HEK293 (cell line): Measurements from ENCODE around the gene GPS1.
A peak's percentile ranks its signal among the peaks of the same experiment; 100 is the strongest.

Experiments
- CTCF ChIA-PET: fragments of 350-600 bp; formaldehyde crosslinking; extraction: SDS; loops from one replicate; lab custom pipeline; 2021; ENCODE audit warnings: antibody characterized with exemption; lab: Yijun Ruan, JAX
- POLR2A ChIA-PET: fragments of 300-600 bp; formaldehyde crosslinking; extraction: SDS; loops from one replicate; lab custom pipeline; 2020; ENCODE audit warnings: antibody characterized with exemption, inconsistent platforms; lab: Yijun Ruan, JAX
- H3K27ac ChIP-seq: fragments of 200-500 bp; sonication (Bioruptor generic); 2 replicates; pipeline ENCODE4 v1.5.1; 2014; ENCODE audit warnings: low read depth, low read length, control low read depth, inconsistent platforms; ENCODE audit errors: extremely low read depth
- H3K36me3 ChIP-seq, 2 experiments: fragments of 200-500 bp in 1 of 2; sonication (Bioruptor generic) in 1 of 2; 1 replicate in 1 of 2; 2 replicates in 1 of 2; pipeline ENCODE4 v1.5.1; 2014 to 2017; ENCODE audit warnings: inconsistent platforms in 2 of 2, low read length in 2 of 2; ENCODE audit not compliant: control insufficient read depth in 2 of 2, insufficient read depth in 1 of 2
- H3K4me1 ChIP-seq: fragments of 200-500 bp; sonication (Bioruptor generic); 2 replicates; pipeline ENCODE4 v1.5.1; 2014; ENCODE audit warnings: mild to moderate bottlenecking, low read length, inconsistent platforms; ENCODE audit not compliant: control insufficient read depth, insufficient read depth
- H3K4me3 ChIP-seq: 2 replicates; pipeline ENCODE4 v1.5.1; 2011; ENCODE audit warnings: low read depth, mild to moderate bottlenecking, control low read depth, low read length, moderate library complexity
- H3K9me3 ChIP-seq: fragments of 200-500 bp; sonication (Bioruptor generic); 2 replicates; pipeline ENCODE4 v1.5.1; 2014; ENCODE audit warnings: low read depth, low read length, inconsistent platforms; ENCODE audit not compliant: control insufficient read depth, insufficient read depth
- KLF1 ChIP-seq: fragments of 450-650 bp; formaldehyde crosslinking; IDR thresholded peaks from 2 replicates; pipeline ENCODE4 v1.5.1; 2016; ENCODE audit warnings: missing biosample characterization, missing genetic modification characterization
- SALL2 ChIP-seq: fragments of 450-650 bp; formaldehyde crosslinking; IDR thresholded peaks from 2 replicates; pipeline ENCODE4 v1.5.0; 2017; ENCODE audit warnings: missing biosample characterization, mild to moderate bottlenecking, missing genetic modification characterization, borderline replicate concordance
- SP2 ChIP-seq: fragments of 450-650 bp; formaldehyde crosslinking; IDR thresholded peaks from 2 replicates; pipeline ENCODE4 v1.5.1; 2016; ENCODE audit warnings: missing biosample characterization, missing genetic modification characterization
- ZNF133 ChIP-seq: fragments of 450-650 bp; formaldehyde crosslinking; IDR thresholded peaks from 2 replicates; pipeline ENCODE4 v1.5.1; 2016; ENCODE audit warnings: missing biosample characterization, missing genetic modification characterization
- ZNF146 ChIP-seq: fragments of 450-650 bp; formaldehyde crosslinking; IDR thresholded peaks from 2 replicates; pipeline ENCODE4 v1.5.1; 2016; ENCODE audit warnings: missing biosample characterization, missing genetic modification characterization
- ZNF184 ChIP-seq: fragments of 450-650 bp; IDR thresholded peaks from 2 replicates; pipeline ENCODE4 v1.5.1; 2018; ENCODE audit warnings: missing biosample characterization, mild to moderate bottlenecking, missing genetic modification characterization
- ZNF223 ChIP-seq: fragments of 450-650 bp; formaldehyde crosslinking; IDR thresholded peaks from 2 replicates; pipeline ENCODE4 v1.5.1; 2016; ENCODE audit warnings: missing biosample characterization, missing genetic modification characterization
- ZNF555 ChIP-seq: fragments of 450-650 bp; formaldehyde crosslinking; conservative IDR thresholded peaks from 2 replicates; pipeline ENCODE4 v1.5.1; 2017; ENCODE audit warnings: missing biosample characterization, mild to moderate bottlenecking, missing genetic modification characterization, inconsistent platforms
- ZNF561 ChIP-seq: fragments of 450-650 bp; IDR thresholded peaks from 2 replicates; pipeline ENCODE4 v1.5.1; 2018; ENCODE audit warnings: missing biosample characterization, missing genetic modification characterization, borderline replicate concordance
- ZNF600 ChIP-seq: fragments of 450-650 bp; formaldehyde crosslinking; IDR thresholded peaks from 2 replicates; pipeline ENCODE4 v1.5.1; 2016; ENCODE audit warnings: missing biosample characterization, missing genetic modification characterization
- ZNF664 ChIP-seq: fragments of 450-650 bp; formaldehyde crosslinking; IDR thresholded peaks from 2 replicates; pipeline ENCODE4 v1.5.1; 2016; ENCODE audit warnings: missing biosample characterization, missing genetic modification characterization
- ZNF670 ChIP-seq: fragments of 450-650 bp; formaldehyde crosslinking; IDR thresholded peaks from 2 replicates; pipeline ENCODE4 v1.5.1; 2016; ENCODE audit warnings: missing biosample characterization, missing genetic modification characterization, low read depth
- ZNF76 ChIP-seq: fragments of 450-650 bp; formaldehyde crosslinking; IDR thresholded peaks from 2 replicates; pipeline ENCODE4; 2016; ENCODE audit warnings: low read depth, missing biosample characterization, missing genetic modification characterization, borderline replicate concordance
- ZSCAN16 ChIP-seq: fragments of 450-650 bp; formaldehyde crosslinking; IDR thresholded peaks from 2 replicates; pipeline ENCODE4 v1.5.1; 2016; ENCODE audit warnings: missing biosample characterization, missing genetic modification characterization
- TF ChIP-seq, protein P1 (sequence below): fragments of 450-650 bp; formaldehyde crosslinking; IDR thresholded peaks from 2 replicates; pipeline ENCODE4 v1.5.1; 2016; ENCODE audit warnings: missing biosample characterization, missing genetic modification characterization
- TF ChIP-seq, protein P2 (sequence below): fragments of 450-650 bp; formaldehyde crosslinking; IDR thresholded peaks from 2 replicates; pipeline ENCODE4 v1.5.1; 2016; ENCODE audit warnings: missing biosample characterization, missing genetic modification characterization
- TF ChIP-seq, protein P3 (sequence below): fragments of 450-650 bp; formaldehyde crosslinking; IDR thresholded peaks from 2 replicates; pipeline ENCODE4 v1.5.1; 2016; ENCODE audit warnings: missing biosample characterization, missing genetic modification characterization
- TF ChIP-seq, protein P4 (sequence below): fragments of 450-650 bp; formaldehyde crosslinking; IDR thresholded peaks from 2 replicates; pipeline ENCODE4 v1.5.1; 2017; ENCODE audit warnings: missing biosample characterization, missing genetic modification characterization
- TF ChIP-seq, protein P5 (sequence below): fragments of 450-650 bp; formaldehyde crosslinking; conservative IDR thresholded peaks from 2 replicates; pipeline ENCODE4 v1.5.1; 2016; ENCODE audit warnings: low read depth, missing biosample characterization, missing genetic modification characterization
- TF ChIP-seq, protein P6 (sequence below): fragments of 450-650 bp; formaldehyde crosslinking; IDR thresholded peaks from 2 replicates; pipeline ENCODE4 v1.5.1; 2016; ENCODE audit warnings: missing biosample characterization, missing genetic modification characterization

Gene GPS1

DNA sequence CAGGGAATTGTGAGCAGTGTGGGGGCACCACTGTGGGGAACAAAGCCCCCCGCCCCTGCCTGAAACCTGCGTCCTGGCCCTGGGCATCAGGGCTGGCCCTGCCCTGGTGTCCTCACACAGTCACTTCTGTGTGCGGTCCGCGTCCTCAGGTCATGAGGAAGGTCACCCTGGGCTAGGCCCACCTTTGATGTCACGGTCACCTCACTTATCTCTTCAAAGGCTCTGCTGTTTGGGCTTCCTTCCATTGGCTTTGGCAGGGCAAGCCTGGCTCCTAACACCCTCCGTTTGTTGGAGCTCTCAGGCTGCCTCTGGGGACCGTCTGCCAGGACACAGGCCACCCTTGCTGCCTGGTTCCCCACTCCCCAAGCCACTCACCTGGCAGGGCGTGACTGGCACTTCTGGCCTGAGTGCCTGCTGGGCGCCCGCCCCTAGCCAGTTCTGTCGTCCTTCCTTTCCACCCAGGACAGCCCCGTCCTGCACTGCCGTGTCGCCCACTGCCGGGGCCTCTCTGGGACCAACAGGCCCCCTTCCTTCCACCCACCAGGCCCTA lies 37.9 kb upstream of the GPS1 start:
- POLR2A ChIA-PET, result no interaction called here

DNA sequence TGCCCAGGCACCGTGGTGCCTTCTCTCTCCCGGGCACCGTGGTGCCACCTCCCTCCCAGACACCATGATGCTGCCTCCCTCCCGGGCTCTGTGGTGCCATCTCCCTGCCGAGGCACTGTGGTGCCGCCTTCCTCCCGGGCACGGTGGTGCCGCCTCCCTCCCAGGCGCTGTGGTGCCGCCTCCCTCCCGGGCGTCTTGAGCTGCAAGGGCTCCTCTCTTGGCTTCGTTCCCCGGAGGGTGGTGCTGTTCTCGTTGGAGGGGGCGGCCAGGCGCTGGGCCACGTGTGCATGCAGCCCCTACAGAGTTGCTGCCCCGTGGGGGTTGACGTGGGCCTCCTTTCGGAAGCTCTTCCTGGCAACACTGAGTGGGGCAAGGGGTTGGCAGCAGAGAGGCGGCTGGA lies 37.3 kb upstream of the GPS1 start:
- H3K36me3 ChIP-seq, result peaks cover 0 to 18% of the 10 kb centered on the region in 2 experiments; a peak in 1 of 3 replicates
- CTCF ChIA-PET, result interaction anchor here (0.5 to 0.7 kb wide), 2 partner anchors 12 to 142 kb away, joined by 3 read pairs; no protein-coding TSS in a partner anchor

More for the DNA sequence above, 37.9 kb upstream of the GPS1 start:
- H3K36me3 ChIP-seq, result peaks cover 0 to 12% of the 10 kb centered on the region in 2 experiments; a peak in 1 of 3 replicates
- no peak overlapping the region for H3K27ac ChIP-seq
- H3K4me1 ChIP-seq, result no peaks in the 10 kb centered on the region
- H3K4me3 ChIP-seq, result no peak overlapping the region
- H3K9me3 ChIP-seq, result no peaks in the 10 kb centered on the region
- CTCF ChIA-PET, result interaction anchor here (0.5 to 1.1 kb wide), 2 partner anchors 8 to 11 kb away, joined by 3 to 4 read pairs; no protein-coding TSS in a partner anchor
- TF ChIP-seq KLF1 (no peak), ZNF600 (0 out of 2 replicates have a peak, but pooled peaks have one; percentile 14)

More for the DNA sequence above, 37.3 kb upstream of the GPS1 start:
- TF ChIP-seq, protein P1, sequence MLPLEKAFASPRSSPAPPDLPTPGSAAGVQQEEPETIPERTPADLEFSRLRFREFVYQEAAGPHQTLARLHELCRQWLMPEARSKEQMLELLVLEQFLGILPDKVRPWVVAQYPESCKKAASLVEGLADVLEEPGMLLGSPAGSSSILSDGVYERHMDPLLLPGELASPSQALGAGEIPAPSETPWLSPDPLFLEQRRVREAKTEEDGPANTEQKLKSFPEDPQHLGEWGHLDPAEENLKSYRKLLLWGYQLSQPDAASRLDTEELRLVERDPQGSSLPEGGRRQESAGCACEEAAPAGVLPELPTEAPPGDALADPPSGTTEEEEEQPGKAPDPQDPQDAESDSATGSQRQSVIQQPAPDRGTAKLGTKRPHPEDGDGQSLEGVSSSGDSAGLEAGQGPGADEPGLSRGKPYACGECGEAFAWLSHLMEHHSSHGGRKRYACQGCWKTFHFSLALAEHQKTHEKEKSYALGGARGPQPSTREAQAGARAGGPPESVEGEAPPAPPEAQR, result no peak
- TF ChIP-seq, protein P2, sequence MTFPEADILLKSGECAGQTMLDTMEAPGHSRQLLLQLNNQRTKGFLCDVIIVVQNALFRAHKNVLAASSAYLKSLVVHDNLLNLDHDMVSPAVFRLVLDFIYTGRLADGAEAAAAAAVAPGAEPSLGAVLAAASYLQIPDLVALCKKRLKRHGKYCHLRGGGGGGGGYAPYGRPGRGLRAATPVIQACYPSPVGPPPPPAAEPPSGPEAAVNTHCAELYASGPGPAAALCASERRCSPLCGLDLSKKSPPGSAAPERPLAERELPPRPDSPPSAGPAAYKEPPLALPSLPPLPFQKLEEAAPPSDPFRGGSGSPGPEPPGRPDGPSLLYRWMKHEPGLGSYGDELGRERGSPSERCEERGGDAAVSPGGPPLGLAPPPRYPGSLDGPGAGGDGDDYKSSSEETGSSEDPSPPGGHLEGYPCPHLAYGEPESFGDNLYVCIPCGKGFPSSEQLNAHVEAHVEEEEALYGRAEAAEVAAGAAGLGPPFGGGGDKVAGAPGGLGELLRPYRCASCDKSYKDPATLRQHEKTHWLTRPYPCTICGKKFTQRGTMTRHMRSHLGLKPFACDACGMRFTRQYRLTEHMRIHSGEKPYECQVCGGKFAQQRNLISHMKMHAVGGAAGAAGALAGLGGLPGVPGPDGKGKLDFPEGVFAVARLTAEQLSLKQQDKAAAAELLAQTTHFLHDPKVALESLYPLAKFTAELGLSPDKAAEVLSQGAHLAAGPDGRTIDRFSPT, result peak; percentile 90
- TF ChIP-seq, protein P3, sequence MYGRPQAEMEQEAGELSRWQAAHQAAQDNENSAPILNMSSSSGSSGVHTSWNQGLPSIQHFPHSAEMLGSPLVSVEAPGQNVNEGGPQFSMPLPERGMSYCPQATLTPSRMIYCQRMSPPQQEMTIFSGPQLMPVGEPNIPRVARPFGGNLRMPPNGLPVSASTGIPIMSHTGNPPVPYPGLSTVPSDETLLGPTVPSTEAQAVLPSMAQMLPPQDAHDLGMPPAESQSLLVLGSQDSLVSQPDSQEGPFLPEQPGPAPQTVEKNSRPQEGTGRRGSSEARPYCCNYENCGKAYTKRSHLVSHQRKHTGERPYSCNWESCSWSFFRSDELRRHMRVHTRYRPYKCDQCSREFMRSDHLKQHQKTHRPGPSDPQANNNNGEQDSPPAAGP (tag by site-specific recombination), result no peak
- TF ChIP-seq ZNF76 (tag by site-specific recombination) (no peak), ZNF223 (no peak), ZNF146 (tag by site-specific recombination) (no peak), SALL2 (tag by site-specific recombination) (no peak), ZNF670 (tag by site-specific recombination) (no peak), ZNF133 (tag by site-specific recombination) (no peak), ZNF184 (no peak), ZNF555 (tag by site-specific recombination) (no peak), ZNF664 (tag by site-specific recombination) (no peak), SP2 (tag by site-specific recombination) (0 out of 2 replicates have a peak, but pooled peaks have one; percentile 22), ZSCAN16 (tag by site-specific recombination) (no peak), ZNF561 (tag by site-specific recombination) (no peak)
- TF ChIP-seq, protein P4, sequence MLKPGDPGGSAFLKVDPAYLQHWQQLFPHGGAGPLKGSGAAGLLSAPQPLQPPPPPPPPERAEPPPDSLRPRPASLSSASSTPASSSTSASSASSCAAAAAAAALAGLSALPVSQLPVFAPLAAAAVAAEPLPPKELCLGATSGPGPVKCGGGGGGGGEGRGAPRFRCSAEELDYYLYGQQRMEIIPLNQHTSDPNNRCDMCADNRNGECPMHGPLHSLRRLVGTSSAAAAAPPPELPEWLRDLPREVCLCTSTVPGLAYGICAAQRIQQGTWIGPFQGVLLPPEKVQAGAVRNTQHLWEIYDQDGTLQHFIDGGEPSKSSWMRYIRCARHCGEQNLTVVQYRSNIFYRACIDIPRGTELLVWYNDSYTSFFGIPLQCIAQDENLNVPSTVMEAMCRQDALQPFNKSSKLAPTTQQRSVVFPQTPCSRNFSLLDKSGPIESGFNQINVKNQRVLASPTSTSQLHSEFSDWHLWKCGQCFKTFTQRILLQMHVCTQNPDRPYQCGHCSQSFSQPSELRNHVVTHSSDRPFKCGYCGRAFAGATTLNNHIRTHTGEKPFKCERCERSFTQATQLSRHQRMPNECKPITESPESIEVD (tag by site-specific recombination), result no peak
- TF ChIP-seq, protein P5, sequence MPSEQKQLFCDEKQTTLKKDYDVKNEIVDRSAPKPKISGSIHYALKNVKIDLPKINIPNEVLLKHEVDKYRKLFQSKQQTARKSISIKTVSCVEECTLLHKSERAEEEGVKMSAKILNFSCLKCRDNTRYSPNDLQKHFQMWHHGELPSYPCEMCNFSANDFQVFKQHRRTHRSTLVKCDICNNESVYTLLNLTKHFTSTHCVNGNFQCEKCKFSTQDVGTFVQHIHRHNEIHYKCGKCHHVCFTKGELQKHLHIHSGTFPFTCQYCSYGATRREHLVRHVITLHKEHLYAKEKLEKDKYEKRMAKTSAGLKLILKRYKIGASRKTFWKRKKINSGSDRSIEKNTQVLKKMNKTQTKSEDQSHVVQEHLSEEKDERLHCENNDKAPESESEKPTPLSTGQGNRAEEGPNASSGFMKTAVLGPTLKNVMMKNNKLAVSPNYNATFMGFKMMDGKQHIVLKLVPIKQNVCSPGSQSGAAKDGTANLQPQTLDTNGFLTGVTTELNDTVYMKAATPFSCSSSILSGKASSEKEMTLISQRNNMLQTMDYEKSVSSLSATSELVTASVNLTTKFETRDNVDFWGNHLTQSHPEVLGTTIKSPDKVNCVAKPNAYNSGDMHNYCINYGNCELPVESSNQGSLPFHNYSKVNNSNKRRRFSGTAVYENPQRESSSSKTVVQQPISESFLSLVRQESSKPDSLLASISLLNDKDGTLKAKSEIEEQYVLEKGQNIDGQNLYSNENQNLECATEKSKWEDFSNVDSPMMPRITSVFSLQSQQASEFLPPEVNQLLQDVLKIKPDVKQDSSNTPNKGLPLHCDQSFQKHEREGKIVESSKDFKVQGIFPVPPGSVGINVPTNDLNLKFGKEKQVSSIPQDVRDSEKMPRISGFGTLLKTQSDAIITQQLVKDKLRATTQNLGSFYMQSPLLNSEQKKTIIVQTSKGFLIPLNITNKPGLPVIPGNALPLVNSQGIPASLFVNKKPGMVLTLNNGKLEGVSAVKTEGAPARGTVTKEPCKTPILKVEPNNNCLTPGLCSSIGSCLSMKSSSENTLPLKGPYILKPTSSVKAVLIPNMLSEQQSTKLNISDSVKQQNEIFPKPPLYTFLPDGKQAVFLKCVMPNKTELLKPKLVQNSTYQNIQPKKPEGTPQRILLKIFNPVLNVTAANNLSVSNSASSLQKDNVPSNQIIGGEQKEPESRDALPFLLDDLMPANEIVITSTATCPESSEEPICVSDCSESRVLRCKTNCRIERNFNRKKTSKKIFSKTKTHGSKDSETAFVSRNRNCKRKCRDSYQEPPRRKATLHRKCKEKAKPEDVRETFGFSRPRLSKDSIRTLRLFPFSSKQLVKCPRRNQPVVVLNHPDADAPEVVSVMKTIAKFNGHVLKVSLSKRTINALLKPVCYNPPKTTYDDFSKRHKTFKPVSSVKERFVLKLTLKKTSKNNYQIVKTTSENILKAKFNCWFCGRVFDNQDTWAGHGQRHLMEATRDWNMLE, result no peak
- TF ChIP-seq, protein P6, sequence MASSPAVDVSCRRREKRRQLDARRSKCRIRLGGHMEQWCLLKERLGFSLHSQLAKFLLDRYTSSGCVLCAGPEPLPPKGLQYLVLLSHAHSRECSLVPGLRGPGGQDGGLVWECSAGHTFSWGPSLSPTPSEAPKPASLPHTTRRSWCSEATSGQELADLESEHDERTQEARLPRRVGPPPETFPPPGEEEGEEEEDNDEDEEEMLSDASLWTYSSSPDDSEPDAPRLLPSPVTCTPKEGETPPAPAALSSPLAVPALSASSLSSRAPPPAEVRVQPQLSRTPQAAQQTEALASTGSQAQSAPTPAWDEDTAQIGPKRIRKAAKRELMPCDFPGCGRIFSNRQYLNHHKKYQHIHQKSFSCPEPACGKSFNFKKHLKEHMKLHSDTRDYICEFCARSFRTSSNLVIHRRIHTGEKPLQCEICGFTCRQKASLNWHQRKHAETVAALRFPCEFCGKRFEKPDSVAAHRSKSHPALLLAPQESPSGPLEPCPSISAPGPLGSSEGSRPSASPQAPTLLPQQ (tag by site-specific recombination), result no peak
- Histone ChIP-seq H3K4me1 (no peaks in the 10 kb centered on the region), H3K4me3 (no peak overlapping the region), H3K27ac (no peak overlapping the region), H3K9me3 (no peaks in the 10 kb centered on the region)
- POLR2A ChIA-PET, result no interaction called here
